MCF 10A (cell line): Measurements from ENCODE around the gene GRIN1. TPM values are rescaled to one million over a fixed set of nuclear protein-coding genes. Genes with fewer than 3 reads are reported as not detected.
A peak's percentile ranks its signal among the peaks of the same experiment; 100 is the strongest.
"Not testable (repeated sequence)": the region's sequence is repeated elsewhere in the genome, so short reads cannot be mapped to it uniquely, and the experiment has no call there.

Source experiments
- BruUV-seq: library from RNA; stranded (reverse); fragments of 400-500 nt; replicated peaks from 2 replicates; lab custom pipeline; 2021; lab: Mats Ljungman, UMichigan
- CTCF ChIA-PET: fragments of 300-600 bp; sonication (Branson Sonifier 250); formaldehyde crosslinking; extraction: SDS; loops from one replicate; lab custom pipeline; 2021; ENCODE audit warnings: antibody characterized with exemption, inconsistent platforms; lab: Yijun Ruan, JAX
- POLR2A ChIA-PET: fragments of 300-600, 350-650 bp; sonication (Branson Sonifier 250); formaldehyde crosslinking; extraction: SDS; loops from one replicate; lab custom pipeline; 2020; ENCODE audit warnings: antibody characterized with exemption, inconsistent platforms; lab: Yijun Ruan, JAX
- DNase-seq: peaks from one replicate; pipeline ENCODE4 v3.0.0-alpha.2; 2018; ENCODE audit not compliant: unreplicated experiment
- H3K27ac Mint-ChIP-seq: one replicate; pipeline ENCODE4 v1.8.0; 2022; ENCODE audit warnings: mild to moderate bottlenecking, low read depth, mixed read lengths; ENCODE audit not compliant: unreplicated experiment
- H3K27me3 Mint-ChIP-seq: one replicate; pipeline ENCODE4 v1.8.0; 2022; ENCODE audit warnings: mixed read lengths; ENCODE audit not compliant: insufficient read depth, unreplicated experiment
- H3K36me3 Mint-ChIP-seq: one replicate; pipeline ENCODE4 v1.8.0; 2022; ENCODE audit warnings: mild to moderate bottlenecking, moderate library complexity, mixed read lengths; ENCODE audit not compliant: insufficient read depth, unreplicated experiment
- H3K4me1 Mint-ChIP-seq: one replicate; pipeline ENCODE4 v1.8.0; 2022; ENCODE audit warnings: mixed read lengths; ENCODE audit not compliant: insufficient read depth, unreplicated experiment
- H3K4me3 Mint-ChIP-seq: one replicate; pipeline ENCODE4 v1.8.0; 2022; ENCODE audit warnings: mild to moderate bottlenecking, moderate library complexity, mixed read lengths; ENCODE audit not compliant: unreplicated experiment
- H3K9me3 Mint-ChIP-seq: one replicate; pipeline ENCODE4 v1.8.0; 2022; ENCODE audit warnings: mixed read lengths; ENCODE audit not compliant: unreplicated experiment
- intact Hi-C: fragments of 100-400 bp; cut with micrococcal nuclease; formaldehyde crosslinking; loops from 2 replicates; pipeline ENCODE4 v1.14.1; 2022
- total RNA-seq: library from RNA; stranded (reverse); gene quantifications from 2 replicates; pipeline ENCODE4 v1.2.3, GENCODE V29; 2022
- TF ChIP-seq, protein P1 (sequence below): fragments of 200-600 bp; IDR thresholded peaks from one replicate; pipeline ENCODE4 v1.8.0; 2022; ENCODE audit warnings: antibody characterized with exemption, mild to moderate bottlenecking; ENCODE audit not compliant: unreplicated experiment

The GRIN1 gene
- total RNA-seq, 1 experiment from 2014 or later, result 1.4 TPM

DNA sequence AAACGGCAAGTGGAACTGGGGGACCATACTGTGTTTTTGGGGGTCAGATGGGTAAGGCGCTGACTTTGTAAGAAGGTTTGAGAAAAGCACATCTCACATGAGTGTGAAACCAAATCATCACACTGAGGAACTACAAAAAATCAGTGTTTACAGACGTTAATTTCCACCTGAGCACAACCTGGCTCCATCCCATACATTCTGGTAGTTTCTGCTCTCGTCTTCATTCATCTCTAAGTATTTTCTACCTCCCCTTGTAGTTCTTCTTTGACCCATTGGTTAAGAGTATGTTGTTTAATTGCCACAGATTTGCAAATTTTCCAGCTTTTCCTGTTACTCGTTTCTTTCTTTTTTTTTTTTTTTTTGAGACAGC lies 15.5 kb upstream of the GRIN1 start:
- H3K4me3 Mint-ChIP-seq, result no peak overlapping the region
- H3K27me3 Mint-ChIP-seq, result no peaks in the 10 kb centered on the region
- no peak overlapping the region for H3K27ac Mint-ChIP-seq
- CTCF ChIA-PET, result interaction anchor here (0.7 to 0.9 kb wide), 2 partner anchors 79 to 103 kb away, joined by 3 read pairs; no protein-coding TSS in a partner anchor
- H3K4me1 Mint-ChIP-seq, result peaks cover 23% of the 10 kb centered on the region
- no TSS peak for BruUV-seq
- DNase-seq, result no peak
- H3K9me3 Mint-ChIP-seq, result no peaks in the 10 kb centered on the region
- peaks cover 4% of the 10 kb centered on the region for H3K36me3 Mint-ChIP-seq
- intact Hi-C loops, result no loop called here
- POLR2A ChIA-PET, result interaction anchor here (1.6 kb wide), 1 partner anchor 65 kb away, joined by 4 read pairs; the partner anchor contains the start of gene SSNA1
- TF ChIP-seq, protein P1, sequence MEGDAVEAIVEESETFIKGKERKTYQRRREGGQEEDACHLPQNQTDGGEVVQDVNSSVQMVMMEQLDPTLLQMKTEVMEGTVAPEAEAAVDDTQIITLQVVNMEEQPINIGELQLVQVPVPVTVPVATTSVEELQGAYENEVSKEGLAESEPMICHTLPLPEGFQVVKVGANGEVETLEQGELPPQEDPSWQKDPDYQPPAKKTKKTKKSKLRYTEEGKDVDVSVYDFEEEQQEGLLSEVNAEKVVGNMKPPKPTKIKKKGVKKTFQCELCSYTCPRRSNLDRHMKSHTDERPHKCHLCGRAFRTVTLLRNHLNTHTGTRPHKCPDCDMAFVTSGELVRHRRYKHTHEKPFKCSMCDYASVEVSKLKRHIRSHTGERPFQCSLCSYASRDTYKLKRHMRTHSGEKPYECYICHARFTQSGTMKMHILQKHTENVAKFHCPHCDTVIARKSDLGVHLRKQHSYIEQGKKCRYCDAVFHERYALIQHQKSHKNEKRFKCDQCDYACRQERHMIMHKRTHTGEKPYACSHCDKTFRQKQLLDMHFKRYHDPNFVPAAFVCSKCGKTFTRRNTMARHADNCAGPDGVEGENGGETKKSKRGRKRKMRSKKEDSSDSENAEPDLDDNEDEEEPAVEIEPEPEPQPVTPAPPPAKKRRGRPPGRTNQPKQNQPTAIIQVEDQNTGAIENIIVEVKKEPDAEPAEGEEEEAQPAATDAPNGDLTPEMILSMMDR, result no peak

GRCh38 chr9:137123952-137124462 lies 14.9 kb upstream of the GRIN1 start:
- DNase-seq, BruUV-seq, H3K36me3 Mint-ChIP-seq, H3K9me3 Mint-ChIP-seq, intact Hi-C loops, H3K4me3 Mint-ChIP-seq, H3K27me3 Mint-ChIP-seq, H3K27ac Mint-ChIP-seq: not testable (repeated sequence)
- ChIA-PET CTCF (interaction anchor here (0.7 to 0.9 kb wide), 2 partner anchors 80 to 103 kb away, joined by 3 read pairs; no protein-coding TSS in a partner anchor), POLR2A (interaction anchor here (1.6 kb wide), 1 partner anchor 65 kb away, joined by 4 read pairs; the partner anchor contains the start of gene SSNA1)
- H3K4me1 Mint-ChIP-seq, result peaks cover 24% of the 10 kb centered on the region

DNA sequence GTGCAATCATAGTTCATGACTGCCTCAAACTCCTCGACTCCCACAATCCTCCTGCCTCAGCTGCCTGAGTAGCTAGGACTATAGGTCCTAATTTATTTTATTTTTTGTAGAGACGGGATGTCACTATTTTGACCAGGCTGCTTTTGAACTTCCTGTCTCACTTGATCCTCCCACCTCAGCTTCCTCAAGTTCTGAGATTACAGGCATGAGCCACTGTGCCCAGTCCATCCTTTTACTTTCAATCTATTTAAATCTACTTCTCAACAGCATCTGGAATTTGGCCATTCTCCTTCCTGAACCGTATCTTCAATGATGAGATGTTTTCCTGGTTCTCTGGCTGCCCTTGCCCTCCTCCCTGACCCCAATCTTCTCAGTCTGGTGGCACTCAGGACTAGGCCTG lies 12.2 kb upstream of the GRIN1 start:
- Mint-ChIP-seq H3K36me3 (peaks cover 9% of the 10 kb centered on the region), H3K9me3 (no peaks in the 10 kb centered on the region), H3K27me3 (no peaks in the 10 kb centered on the region), H3K4me1 (peaks cover 24% of the 10 kb centered on the region), H3K4me3 (peak overlapping the region; percentile 77), H3K27ac (peak overlapping the region; percentile 77)
- no peak for DNase-seq
- TF ChIP-seq, protein P1, result no peak
- intact Hi-C loops, result no loop called here
- CTCF ChIA-PET, result interaction anchor here (0.7 to 2.2 kb wide), 6 partner anchors 12 to 360 kb away, joined by 3 to 9 read pairs (median 4); partner anchors contain the start of genes RNF224 and TPRN
- POLR2A ChIA-PET, result interaction anchor here (1.4 to 3.6 kb wide), 8 partner anchors 12 to 114 kb away, joined by 3 to 22 read pairs (median 6); partner anchors contain the start of genes ANAPC2, NDOR1, SSNA1 and TMEM203
- BruUV-seq, result no TSS peak

- Mint-ChIP-seq H3K27me3 (no peaks in the 10 kb centered on the region), H3K36me3 (peaks cover 9% of the 10 kb centered on the region), H3K9me3 (no peaks in the 10 kb centered on the region), H3K27ac (peak overlapping the region; percentile 77), H3K4me1 (peaks cover 18% of the 10 kb centered on the region), H3K4me3 (peak overlapping the region; percentile 77)
- ChIA-PET POLR2A (interaction anchor here (0.6 to 3.6 kb wide), 15 partner anchors 10 to 480 kb away, joined by 3 to 22 read pairs (median 4); partner anchors contain the start of genes ANAPC2, MAN1B1, NDOR1 and SSNA1), CTCF (interaction anchor here (0.6 to 2.2 kb wide), 7 partner anchors 73 to 361 kb away, joined by 3 to 9 read pairs (median 3); partner anchors contain the start of genes CYSRT1, RNF224 and TPRN)
- intact Hi-C loops, result no loop called here
- TF ChIP-seq, protein P1, result no peak
- BruUV-seq, result no TSS peak
- no peak for DNase-seq
Observed at GRCh38 chr9:137127301-137128157, 11.4 kb upstream of the GRIN1 start.
